GM23248 (cell line): ENCODE data around the gene NRG3.
"Not testable (repeated sequence)": the region's sequence is repeated elsewhere in the genome, so short reads cannot be mapped to it uniquely, and the experiment has no call there.

Experiments used
- EZH2 ChIP-seq: fragments of 200-600 bp; sonication (generic); IDR thresholded peaks from 2 replicates; pipeline ENCODE4 v1.6.1; 2018; ENCODE audit warnings: antibody characterized with exemption, mild to moderate bottlenecking; ENCODE audit not compliant: insufficient read depth, poor library complexity, severe bottlenecking
- EZH2phosphoT487 ChIP-seq: fragments of 200-600 bp; sonication (generic); IDR thresholded peaks from 2 replicates; pipeline ENCODE4 v1.6.1; 2018; ENCODE audit warnings: antibody characterized with exemption, moderate library complexity, mild to moderate bottlenecking, low read depth; ENCODE audit not compliant: insufficient read depth

DNA sequence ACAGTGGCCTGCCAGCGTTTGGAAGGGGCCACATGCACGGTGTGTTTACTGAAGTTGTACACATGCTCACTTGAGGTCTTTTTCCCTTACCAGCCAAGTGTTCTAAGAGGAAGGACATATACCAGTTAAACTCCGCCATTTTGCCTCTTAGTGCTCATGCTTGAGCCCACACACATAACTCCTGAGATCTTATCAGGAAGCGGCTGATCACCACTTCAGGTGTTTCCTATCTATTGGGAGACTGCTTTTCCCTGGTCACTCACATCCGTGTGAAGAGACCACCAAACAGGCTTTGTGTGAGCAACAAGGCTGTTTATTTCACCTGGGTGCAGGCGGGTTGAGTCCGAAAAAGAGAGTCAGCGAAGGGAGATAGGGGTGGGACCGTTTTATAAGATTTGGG lies 802.9 kb downstream of the NRG3 start:
- TF ChIP-seq EZH2, EZH2phosphoT487: not testable (repeated sequence)
